Measurements from ENCODE around the gene DNAJB6. TPM values are rescaled to one million over a fixed set of nuclear protein-coding genes. Genes with fewer than 3 reads are reported as not detected.

DNAJB6 gene
- total RNA-seq, 1 experiment from 2014 or later: 288 TPM

DNA sequence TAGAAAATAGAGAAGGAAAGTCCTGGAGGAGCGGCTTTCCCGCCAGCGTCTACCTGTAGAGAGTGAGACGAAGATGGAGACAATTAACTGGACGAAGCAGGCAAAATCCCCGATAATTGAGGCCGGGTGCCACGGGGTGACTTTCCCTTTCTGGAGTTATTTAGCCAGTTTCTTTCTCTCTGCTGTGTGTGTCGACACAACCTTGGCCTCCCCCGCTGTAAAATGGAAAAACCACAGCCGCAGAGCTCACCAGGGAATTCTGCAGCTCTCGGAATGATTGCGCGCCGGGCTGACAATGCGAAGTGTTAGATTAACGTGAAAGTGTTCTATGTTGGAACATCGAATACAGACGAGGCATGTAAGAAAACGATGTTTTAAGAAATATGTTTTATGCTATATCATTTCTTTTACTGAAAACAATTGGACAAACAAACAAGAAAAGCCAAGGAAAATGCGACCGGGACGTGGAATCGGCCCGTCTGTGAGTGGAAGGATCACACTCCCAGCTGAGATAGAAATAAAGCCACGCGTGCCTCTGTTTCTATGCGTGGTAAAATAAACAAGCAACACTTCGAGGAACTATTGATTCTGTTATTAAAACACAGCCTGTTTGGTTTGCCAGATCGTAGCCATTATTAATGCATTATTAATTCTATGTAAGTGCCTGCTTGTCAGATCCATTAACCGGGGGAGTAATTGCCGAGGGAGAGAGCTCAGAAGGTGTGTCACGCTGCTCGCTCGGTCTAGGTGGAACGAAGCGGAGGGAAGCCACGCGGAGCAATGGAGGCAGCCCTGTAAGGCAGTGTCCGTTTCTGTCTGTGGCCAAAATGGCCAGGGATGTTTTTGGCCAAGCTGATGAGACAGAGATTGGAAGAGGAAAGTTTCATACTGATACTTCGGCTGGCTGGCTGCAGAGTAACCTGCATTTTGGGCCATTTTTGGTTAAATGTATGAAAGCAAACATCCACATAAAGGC, 129.4 kb downstream of the DNAJB6 start:
- Mint-ChIP-seq H3K9me3 (0 out of 2 replicates have a peak, but pooled peaks cover 4% of the 10 kb centered on the region), H3K27ac (no peak overlapping the region), H3K36me3 (no peaks in the 10 kb centered on the region), H3K27me3 (ENCODE audit: low read depth) (peaks cover 18% of the 10 kb centered on the region), H3K4me1 (peaks cover 13% of the 10 kb centered on the region), H3K4me3 (no peak overlapping the region)
- ChIA-PET POLR2A (no interaction called here), CTCF (interaction anchor here (3.2 kb wide), 1 partner anchor 9 kb away, joined by 26 read pairs; no protein-coding TSS in a partner anchor)
- no peak for ATAC-seq
- no peak for DNase-seq (ENCODE audit: low spot score)
- TF ChIP-seq FOXJ3 (CRISPR knock-in tag; IDR thresholded peaks at IDR 0.05; ENCODE audit: borderline replicate concordance) (no peak), ATF2 (CRISPR knock-in tag; IDR thresholded peaks at IDR 0.05; ENCODE audit: borderline replicate concordance, low read depth) (no peak), EMX1 (CRISPR knock-in tag; IDR thresholded peaks at IDR 0.05) (no peak), NFATC4 (CRISPR knock-in tag; IDR thresholded peaks at IDR 0.05) (no peak), MXD4 (CRISPR knock-in tag; IDR thresholded peaks at IDR 0.05; ENCODE audit: borderline replicate concordance) (no peak), TP53 (CRISPR knock-in tag; IDR thresholded peaks at IDR 0.05) (no peak), ELF4 (CRISPR knock-in tag; IDR thresholded peaks at IDR 0.05; ENCODE audit: low read depth) (no peak), PRRX2 (CRISPR knock-in tag; IDR thresholded peaks at IDR 0.05) (no peak), ZNF396 (CRISPR knock-in tag; IDR thresholded peaks at IDR 0.05; ENCODE audit: borderline replicate concordance) (no peak), OVOL2 (CRISPR knock-in tag; IDR thresholded peaks at IDR 0.05; ENCODE audit: borderline replicate concordance) (no peak), ZNF416 (CRISPR knock-in tag; IDR thresholded peaks at IDR 0.05) (no peak), IRF2 (CRISPR knock-in tag; IDR thresholded peaks at IDR 0.05; ENCODE audit: borderline replicate concordance, low read depth) (no peak), SOX15 (CRISPR knock-in tag; IDR thresholded peaks at IDR 0.05) (no peak), FOXP4 (CRISPR knock-in tag; IDR thresholded peaks at IDR 0.05) (no peak), CTCF (IDR thresholded peaks at IDR 0.05) (no peak), ATF6 (CRISPR knock-in tag; IDR thresholded peaks at IDR 0.05) (no peak), IRF1 (CRISPR knock-in tag; IDR thresholded peaks at IDR 0.05) (no peak)
- TF ChIP-seq, protein P1, sequence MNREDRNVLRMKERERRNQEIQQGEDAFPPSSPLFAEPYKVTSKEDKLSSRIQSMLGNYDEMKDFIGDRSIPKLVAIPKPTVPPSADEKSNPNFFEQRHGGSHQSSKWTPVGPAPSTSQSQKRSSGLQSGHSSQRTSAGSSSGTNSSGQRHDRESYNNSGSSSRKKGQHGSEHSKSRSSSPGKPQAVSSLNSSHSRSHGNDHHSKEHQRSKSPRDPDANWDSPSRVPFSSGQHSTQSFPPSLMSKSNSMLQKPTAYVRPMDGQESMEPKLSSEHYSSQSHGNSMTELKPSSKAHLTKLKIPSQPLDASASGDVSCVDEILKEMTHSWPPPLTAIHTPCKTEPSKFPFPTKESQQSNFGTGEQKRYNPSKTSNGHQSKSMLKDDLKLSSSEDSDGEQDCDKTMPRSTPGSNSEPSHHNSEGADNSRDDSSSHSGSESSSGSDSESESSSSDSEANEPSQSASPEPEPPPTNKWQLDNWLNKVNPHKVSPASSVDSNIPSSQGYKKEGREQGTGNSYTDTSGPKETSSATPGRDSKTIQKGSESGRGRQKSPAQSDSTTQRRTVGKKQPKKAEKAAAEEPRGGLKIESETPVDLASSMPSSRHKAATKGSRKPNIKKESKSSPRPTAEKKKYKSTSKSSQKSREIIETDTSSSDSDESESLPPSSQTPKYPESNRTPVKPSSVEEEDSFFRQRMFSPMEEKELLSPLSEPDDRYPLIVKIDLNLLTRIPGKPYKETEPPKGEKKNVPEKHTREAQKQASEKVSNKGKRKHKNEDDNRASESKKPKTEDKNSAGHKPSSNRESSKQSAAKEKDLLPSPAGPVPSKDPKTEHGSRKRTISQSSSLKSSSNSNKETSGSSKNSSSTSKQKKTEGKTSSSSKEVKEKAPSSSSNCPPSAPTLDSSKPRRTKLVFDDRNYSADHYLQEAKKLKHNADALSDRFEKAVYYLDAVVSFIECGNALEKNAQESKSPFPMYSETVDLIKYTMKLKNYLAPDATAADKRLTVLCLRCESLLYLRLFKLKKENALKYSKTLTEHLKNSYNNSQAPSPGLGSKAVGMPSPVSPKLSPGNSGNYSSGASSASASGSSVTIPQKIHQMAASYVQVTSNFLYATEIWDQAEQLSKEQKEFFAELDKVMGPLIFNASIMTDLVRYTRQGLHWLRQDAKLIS (CRISPR knock-in tag; IDR thresholded peaks at IDR 0.05; ENCODE audit: borderline replicate concordance): no peak

Measured in WTC11 (cell line).